ENCODE measurements around the gene CLASP1. TPM values are rescaled to one million over a fixed set of nuclear protein-coding genes. Genes with fewer than 3 reads are reported as not detected.

Gene CLASP1
- total and polyA plus RNA-seq, 8 donors = 5.7 to 188 (median 20.8) TPM

DNA sequence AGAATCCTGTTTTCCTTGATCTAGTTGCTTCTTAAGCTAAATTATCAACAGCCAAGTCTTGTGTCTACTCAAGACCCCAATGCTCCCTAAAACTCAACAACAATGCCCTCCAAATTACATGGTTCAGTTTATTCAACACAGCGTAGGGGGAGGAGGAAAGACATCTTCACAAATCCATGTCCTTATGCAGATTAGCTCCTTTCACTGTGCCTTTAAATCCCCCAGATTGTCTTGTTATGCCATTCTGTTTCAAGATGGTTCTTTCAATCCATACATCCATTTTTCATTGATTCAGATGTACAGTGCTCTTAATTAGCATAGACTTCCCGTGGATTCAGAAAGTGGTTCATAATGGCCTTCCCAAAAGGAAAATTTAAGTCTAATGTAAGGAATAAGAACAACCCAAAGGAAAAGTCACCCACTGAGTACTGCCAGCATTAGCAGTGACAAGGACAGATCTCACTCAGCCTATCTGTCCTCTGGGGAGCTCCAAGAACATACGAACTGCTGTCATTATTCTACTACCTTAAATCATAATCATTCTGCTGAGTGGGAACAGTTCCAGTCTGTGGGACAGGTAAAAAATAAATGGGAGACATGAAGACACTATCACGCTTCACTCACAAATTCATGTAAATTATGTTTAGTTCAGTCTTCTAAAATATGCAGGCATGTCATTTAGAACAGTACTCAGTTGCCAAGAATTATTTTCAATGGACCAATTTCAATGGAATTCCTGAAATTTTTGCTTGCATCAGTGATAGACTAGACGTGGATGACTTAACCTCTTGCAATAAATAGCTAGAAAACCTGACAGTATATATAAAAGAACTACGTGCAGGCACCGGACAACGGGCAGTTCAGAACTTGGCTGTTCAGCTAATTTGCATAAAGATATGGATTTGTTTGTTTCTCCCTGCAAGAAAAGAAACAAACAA is 177.5 kb downstream of the CLASP1 start:
- TF ChIP-seq EP300 (IDR thresholded peaks at IDR 0.05) (no peak), POLR2AphosphoS5 (IDR thresholded peaks at IDR 0.05) (no peak), POLR2A (IDR thresholded peaks at IDR 0.05) (no peak), CTCF (IDR thresholded peaks at IDR 0.05) (no peak)
- intact Hi-C loops (cut with DNase I; ENCODE audit: low total_unique reads) = no loop called here
- no peaks in the 10 kb centered on the region for H3K27me3 ChIP-seq
- no peaks in the 10 kb centered on the region for H3K9me3 ChIP-seq
- 84 to 90% (median 88%) methylated on average over 8 of the region's 8 CpGs for WGBS, 5 donors
- peaks cover 5 to 24% (median 11%) of the 10 kb centered on the region in 4 donors for H3K4me1 ChIP-seq
- no peak for DNase-seq
- H3K27ac ChIP-seq = no peak overlapping the region
- peaks cover 19 to 39% (median 31%) of the 10 kb centered on the region in 4 donors for H3K36me3 ChIP-seq
- H3K4me3 ChIP-seq = no peak overlapping the region

DNA sequence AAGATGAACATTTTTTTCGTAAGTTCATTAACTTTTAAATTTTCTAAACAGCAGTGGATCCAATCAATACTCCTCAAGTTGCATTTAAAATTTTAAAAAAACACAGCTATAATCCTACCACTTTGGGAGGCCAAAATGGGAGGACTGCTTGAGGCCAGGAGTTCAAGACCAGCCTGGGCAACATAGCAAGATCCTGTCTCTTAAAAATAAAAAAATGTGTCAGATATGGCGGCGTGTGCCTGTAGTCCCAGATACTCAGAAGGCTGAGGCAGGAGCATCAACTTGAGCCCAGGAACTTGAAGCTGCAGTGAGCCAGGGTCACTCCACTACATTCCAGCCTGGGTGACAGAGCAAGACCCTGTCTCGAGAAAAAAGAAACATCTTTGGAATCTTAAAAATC is 178.3 kb downstream of the CLASP1 start:
- H3K4me3 ChIP-seq = no peak overlapping the region
- no peaks in the 10 kb centered on the region for H3K9me3 ChIP-seq
- H3K4me1 ChIP-seq = peaks cover 0 to 15% (median 7%) of the 10 kb centered on the region in 4 donors
- 94 to 97% (median 97%) methylated on average over 4 of the region's 4 CpGs for WGBS, 5 donors
- no peak overlapping the region for H3K27ac ChIP-seq
- DNase-seq = no peak
- intact Hi-C loops (cut with DNase I; ENCODE audit: low total_unique reads) = no loop called here
- TF ChIP-seq POLR2A (IDR thresholded peaks at IDR 0.05) (no peak), CTCF (IDR thresholded peaks at IDR 0.05) (no peak), POLR2AphosphoS5 (IDR thresholded peaks at IDR 0.05) (no peak), EP300 (IDR thresholded peaks at IDR 0.05) (no peak)
- peaks cover 19 to 48% (median 38%) of the 10 kb centered on the region in 4 donors for H3K36me3 ChIP-seq
- H3K27me3 ChIP-seq = no peaks in the 10 kb centered on the region

DNA sequence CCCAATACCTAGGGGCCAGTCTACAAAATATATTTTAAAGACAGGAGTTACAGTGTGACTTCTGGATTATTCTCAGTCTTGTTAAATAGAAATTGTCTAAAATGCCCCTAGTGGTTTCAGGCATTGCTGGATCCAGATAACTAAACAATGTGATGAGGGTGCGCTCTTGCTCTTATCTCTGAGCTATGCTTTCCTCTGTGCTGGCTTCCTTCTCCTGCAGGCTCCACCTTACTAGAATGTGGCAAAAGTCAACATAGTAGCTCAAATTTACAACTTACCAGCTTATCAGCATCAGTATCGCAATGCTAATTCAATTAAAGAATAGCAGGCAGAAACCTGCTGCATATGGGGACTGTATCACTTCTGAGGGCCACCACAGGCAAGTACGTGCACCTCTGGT is 179.9 kb downstream of the CLASP1 start:
- WGBS, 5 donors = 46 to 80% (median 61%) methylated on average over 3 of the region's 3 CpGs
- H3K27ac ChIP-seq = no peak overlapping the region
- H3K9me3 ChIP-seq = no peaks in the 10 kb centered on the region
- peak in 1 of 2 donors; percentile 27 for DNase-seq
- no peak for TF ChIP-seq EP300 (IDR thresholded peaks at IDR 0.05)
- no peak for TF ChIP-seq CTCF (IDR thresholded peaks at IDR 0.05)
- no peak for TF ChIP-seq POLR2AphosphoS5 (IDR thresholded peaks at IDR 0.05)
- TF ChIP-seq POLR2A (IDR thresholded peaks at IDR 0.05) = no peak
- H3K27me3 ChIP-seq = no peaks in the 10 kb centered on the region
- intact Hi-C loops (cut with DNase I; ENCODE audit: low total_unique reads) = loop anchor here (10.0 kb wide), 1 partner anchor 55 kb away; no protein-coding TSS in a partner anchor
- H3K4me1 ChIP-seq = peaks cover 0 to 8% (median 5%) of the 10 kb centered on the region in 4 donors
- H3K36me3 ChIP-seq = peaks cover 19 to 48% (median 39%) of the 10 kb centered on the region in 4 donors
- no peak overlapping the region for H3K4me3 ChIP-seq

- H3K9me3 ChIP-seq = no peaks in the 10 kb centered on the region
- DNase-seq = no peak
- H3K27me3 ChIP-seq = no peaks in the 10 kb centered on the region
- peaks cover 19 to 48% (median 39%) of the 10 kb centered on the region in 4 donors for H3K36me3 ChIP-seq
- intact Hi-C loops (cut with DNase I; ENCODE audit: low total_unique reads) = loop anchor here (10.0 kb wide), 1 partner anchor 56 kb away; no protein-coding TSS in a partner anchor
- no peak overlapping the region for H3K4me3 ChIP-seq
- no peak overlapping the region for H3K27ac ChIP-seq
- peaks cover 0 to 6% (median 5%) of the 10 kb centered on the region in 4 donors for H3K4me1 ChIP-seq
- 83 to 93% (median 91%) methylated on average over 6 of the region's 6 CpGs for WGBS, 5 donors
- no peak for TF ChIP-seq CTCF (IDR thresholded peaks at IDR 0.05)
- TF ChIP-seq EP300 (IDR thresholded peaks at IDR 0.05) = no peak
- TF ChIP-seq POLR2AphosphoS5 (IDR thresholded peaks at IDR 0.05) = no peak
- no peak for TF ChIP-seq POLR2A (IDR thresholded peaks at IDR 0.05)
These were observed 180.3 kb downstream of the CLASP1 start for GRCh38 chr2:121468936-121469335.

Measured in stomach (tissue), 9 donors.